ENCODE results near the gene PDE2A. TPM values are rescaled to one million over a fixed set of nuclear protein-coding genes. Genes with fewer than 3 reads are reported as not detected.
A peak's percentile ranks its signal among the peaks of the same experiment; 100 is the strongest.

Gene PDE2A
- 1.1 and 4.3 TPM in 2 replicates for total RNA-seq (2022)
- percentile 18 among the genes with signal in this experiment for Bru-seq, nascent RNA
- BruChase-seq, experiment 1, labeled RNA remaining after a 6-hour chase, result percentile 27 among the genes with signal in this experiment
- BruChase-seq, experiment 2, labeled RNA remaining after a 2-hour chase, result percentile 22 among the genes with signal in this experiment
- long read RNA-seq, partial matches to known transcripts, result 1 of 1 reads
- long read RNA-seq, other reads (novel, unspliced or antisense), result 0 of 1 reads

DNA sequence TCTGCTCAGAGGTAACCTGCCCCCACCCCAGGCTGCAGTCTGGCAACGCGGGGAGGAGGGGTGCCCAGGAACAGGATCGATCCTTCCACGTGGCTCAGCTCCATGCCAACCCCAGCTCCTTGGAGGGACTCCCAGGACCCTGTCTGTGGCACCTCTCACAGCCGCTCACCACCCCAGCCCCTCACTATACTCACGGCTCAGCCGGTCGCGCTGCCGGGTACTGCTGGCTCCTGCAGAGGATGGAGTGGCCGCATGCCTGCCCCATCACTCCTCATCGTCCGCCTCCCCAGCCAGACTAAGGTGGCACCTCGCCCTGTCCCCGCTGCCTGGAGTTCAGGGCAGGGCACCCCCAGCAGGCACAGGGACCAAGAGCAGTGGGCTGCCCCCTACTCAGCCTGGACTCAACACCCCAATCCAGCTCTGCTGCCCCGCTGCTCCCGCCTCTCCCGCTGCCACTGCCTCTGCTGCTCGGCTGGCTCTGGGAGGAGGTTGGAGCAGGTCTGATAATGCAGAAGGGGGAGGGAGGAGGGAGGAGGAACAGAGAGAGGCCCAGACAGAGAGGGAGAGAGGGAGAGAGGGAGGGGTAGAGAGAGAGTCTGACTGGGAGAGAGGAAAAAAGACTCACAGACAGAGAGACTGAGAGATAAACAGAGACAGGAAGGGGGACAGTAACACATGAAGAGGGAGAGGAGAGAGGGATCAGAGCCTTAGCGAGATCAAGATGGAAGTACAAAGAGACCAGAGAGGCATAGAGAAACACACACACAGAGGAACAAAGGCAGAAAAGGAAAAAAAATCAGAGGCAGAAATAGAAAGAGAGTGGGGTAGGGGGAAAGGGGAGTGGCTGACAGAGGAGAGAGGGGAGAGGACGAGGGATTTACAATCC lies at the start of gene PDE2A:
Gene PDE2A, minus strand, starts transcription at position 480 of the 886 bp plus-strand sequence. Its CDS starts 215 bp downstream, at position 265.
- Mint-ChIP-seq H3K27ac (ENCODE audit: unreplicated experiment) (no peak within 1 kb of the TSS), H3K4me3 (ENCODE audit: low read depth, unreplicated experiment) (no peak within 1 kb of the TSS), H3K36me3 (ENCODE audit: insufficient read depth, unreplicated experiment) (peaks cover 20% of the 10 kb centered on the region), H3K9me3 (ENCODE audit: low read depth, unreplicated experiment) (no peaks in the 10 kb centered on the region), H3K4me1 (ENCODE audit: low read depth, unreplicated experiment) (no peaks in the 10 kb centered on the region), H3K27me3 (ENCODE audit: unreplicated experiment) (peaks cover 92% of the 10 kb centered on the region)
- no peak for DNase-seq
- no TSS peak for BruUV-seq (replicated peaks)
- no peak for TF ChIP-seq CTCF (IDR thresholded peaks at IDR 0.05; ENCODE audit: unreplicated experiment)
- CTCF ChIA-PET, result interaction anchor here (0.9 to 1.4 kb wide), 4 partner anchors 10 to 84 kb away, joined by 3 to 6 read pairs (median 4); no protein-coding TSS in a partner anchor
- intact Hi-C loops (cut with micrococcal nuclease; ENCODE audit: unreplicated experiment), result no loop called here

GRCh38 chr11:72723508-72723907 lies 49.3 kb upstream of the PDE2A start:
- no peak for TF ChIP-seq CTCF (IDR thresholded peaks at IDR 0.05; ENCODE audit: unreplicated experiment)
- intact Hi-C loops (cut with micrococcal nuclease; ENCODE audit: unreplicated experiment), result loop anchor here (5.0 to 10.0 kb wide), 2 partner anchors 89 to 451 kb away; partner anchors contain the start of gene ATG16L2
- CTCF ChIA-PET, result interaction anchor here (1.3 to 2.6 kb wide), 2 partner anchors 58 to 71 kb away, joined by 4 to 15 read pairs; partner anchors contain the start of gene STARD10
- Mint-ChIP-seq H3K4me3 (ENCODE audit: low read depth, unreplicated experiment) (no peak overlapping the region), H3K36me3 (ENCODE audit: insufficient read depth, unreplicated experiment) (peaks cover 25% of the 10 kb centered on the region), H3K9me3 (ENCODE audit: low read depth, unreplicated experiment) (no peaks in the 10 kb centered on the region), H3K27ac (ENCODE audit: unreplicated experiment) (no peak overlapping the region), H3K4me1 (ENCODE audit: low read depth, unreplicated experiment) (peaks cover 40% of the 10 kb centered on the region), H3K27me3 (ENCODE audit: unreplicated experiment) (no peaks in the 10 kb centered on the region)
- peak; percentile 20 for DNase-seq
- no TSS peak for BruUV-seq (replicated peaks)

DNA sequence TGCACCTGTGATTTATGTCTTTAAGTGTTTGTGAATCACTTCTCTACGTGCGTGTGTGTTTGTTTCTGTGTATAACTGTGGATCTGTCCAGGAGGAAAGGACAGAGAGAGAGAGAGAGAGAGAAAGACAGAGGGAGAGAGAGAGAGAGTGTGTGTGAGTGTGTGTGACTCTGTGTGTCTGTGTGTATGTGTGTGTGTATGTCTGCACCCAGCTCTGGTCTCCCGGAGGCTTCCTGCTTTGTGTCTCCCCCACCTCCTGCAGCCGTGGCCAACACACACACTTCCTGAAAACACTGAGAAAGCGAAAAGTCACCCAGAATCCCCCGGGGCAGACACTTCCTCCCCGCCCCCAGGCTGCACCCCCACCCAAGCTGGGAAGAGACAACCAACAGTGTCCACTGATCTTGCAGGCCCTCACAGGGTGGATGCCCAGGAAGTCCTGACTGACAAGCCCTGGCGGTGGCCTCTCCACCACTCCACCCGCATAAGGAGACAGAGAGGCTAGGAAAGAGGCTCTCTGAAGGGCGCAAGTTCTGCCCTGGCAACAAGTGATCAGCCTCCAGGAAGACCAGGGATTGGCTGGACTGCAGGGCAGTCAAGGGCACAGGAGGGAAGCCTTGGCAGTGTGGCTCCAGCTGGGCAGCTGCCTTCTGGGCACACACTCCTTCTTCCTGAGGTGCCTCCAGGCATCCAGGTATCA lies 48.0 kb upstream of the PDE2A start:
- Mint-ChIP-seq H3K9me3 (ENCODE audit: low read depth, unreplicated experiment) (no peaks in the 10 kb centered on the region), H3K4me3 (ENCODE audit: low read depth, unreplicated experiment) (peak overlapping the region; percentile 66), H3K27ac (ENCODE audit: unreplicated experiment) (peak overlapping the region; percentile 57), H3K27me3 (ENCODE audit: unreplicated experiment) (no peaks in the 10 kb centered on the region), H3K4me1 (ENCODE audit: low read depth, unreplicated experiment) (peaks cover 40% of the 10 kb centered on the region), H3K36me3 (ENCODE audit: insufficient read depth, unreplicated experiment) (peaks cover 25% of the 10 kb centered on the region)
- peak; percentile 84 for DNase-seq
- no peak for TF ChIP-seq CTCF (IDR thresholded peaks at IDR 0.05; ENCODE audit: unreplicated experiment)
- no TSS peak for BruUV-seq (replicated peaks)
- CTCF ChIA-PET, result interaction anchor here (2.6 kb wide), 1 partner anchor 72 kb away, joined by 15 read pairs; the partner anchor contains the start of gene STARD10
- intact Hi-C loops (cut with micrococcal nuclease; ENCODE audit: unreplicated experiment), result loop anchor here (5.0 to 10.0 kb wide), 2 partner anchors 90 to 453 kb away; partner anchors contain the start of gene ATG16L2

GRCh38 chr11:72721689-72722049 lies 47.4 kb upstream of the PDE2A start:
- DNase-seq, result no peak
- H3K36me3 Mint-ChIP-seq (ENCODE audit: insufficient read depth, unreplicated experiment), result peaks cover 25% of the 10 kb centered on the region
- intact Hi-C loops (cut with micrococcal nuclease; ENCODE audit: unreplicated experiment), result loop anchor here (5.0 to 10.0 kb wide), 2 partner anchors 91 to 453 kb away; partner anchors contain the start of gene ATG16L2
- peak overlapping the region; percentile 66 for H3K4me3 Mint-ChIP-seq (ENCODE audit: low read depth, unreplicated experiment)
- peaks cover 40% of the 10 kb centered on the region for H3K4me1 Mint-ChIP-seq (ENCODE audit: low read depth, unreplicated experiment)
- H3K27me3 Mint-ChIP-seq (ENCODE audit: unreplicated experiment), result no peaks in the 10 kb centered on the region
- CTCF ChIA-PET, result interaction anchor here (2.6 kb wide), 1 partner anchor 73 kb away, joined by 15 read pairs; the partner anchor contains the start of gene STARD10
- peak overlapping the region; percentile 57 for H3K27ac Mint-ChIP-seq (ENCODE audit: unreplicated experiment)
- BruUV-seq (replicated peaks), result TSS peak; percentile 93
- no peaks in the 10 kb centered on the region for H3K9me3 Mint-ChIP-seq (ENCODE audit: low read depth, unreplicated experiment)
- TF ChIP-seq CTCF (IDR thresholded peaks at IDR 0.05; ENCODE audit: unreplicated experiment), result no peak

All from Calu3 (cell line).